Fibroblast of lung (primary cell): ENCODE data around the gene GIMD1. TPM values are rescaled to one million over a fixed set of nuclear protein-coding genes. Genes with fewer than 3 reads are reported as not detected.

Experiments used
- DNase-seq, 2 donors: peaks; one replicate each; pipeline versions ENCODE4 v3.0.0 to v3.0.0-alpha.2; 2010; ENCODE audit warnings: low read depth in 2 of 2
- H2AFZ ChIP-seq: 2 replicates; pipeline ENCODE4 v1.5.1; 2012; ENCODE audit warnings: low read length, control low read depth, inconsistent platforms
- H3K27ac ChIP-seq: 2 replicates; pipeline ENCODE4 v1.5.1; 2011; ENCODE audit warnings: low read length, control low read depth; ENCODE audit not compliant: insufficient read depth
- H3K27me3 ChIP-seq: 2 replicates; pipeline ENCODE4 v1.5.1; 2011; ENCODE audit warnings: mild to moderate bottlenecking, low read length; ENCODE audit not compliant: control insufficient read depth, insufficient read depth
- H3K36me3 ChIP-seq: 2 replicates; pipeline ENCODE4 v1.5.1; 2011; ENCODE audit warnings: low read length; ENCODE audit not compliant: control insufficient read depth, insufficient read depth
- H3K4me1 ChIP-seq: 2 replicates; pipeline ENCODE4 v1.5.1; 2011; ENCODE audit warnings: low read length; ENCODE audit not compliant: control insufficient read depth, insufficient read depth; ENCODE audit errors: extremely low read depth
- H3K4me2 ChIP-seq: 2 replicates; pipeline ENCODE4 v1.5.1; 2011; ENCODE audit warnings: low read length, control low read depth; ENCODE audit not compliant: insufficient read depth; ENCODE audit errors: extremely low read depth
- H3K4me3 ChIP-seq, 4 experiments: fragments of 200-600 bp in 1 of 4; sonication (generic) in 1 of 4; replicated peaks in 1 of 4; 2 replicates each; pipeline ENCODE4 v1.5.1; 2011 to 2016; ENCODE audit warnings: low read length in 4 of 4, low read depth in 3 of 4, mild to moderate bottlenecking in 3 of 4, control low read depth in 2 of 4, inconsistent platforms in 1 of 4, mixed read lengths in 1 of 4; ENCODE audit not compliant: insufficient read depth in 1 of 4; ENCODE audit errors: control extremely low read depth in 1 of 4
- H3K79me2 ChIP-seq: 2 replicates; pipeline ENCODE4 v1.5.1; 2012; ENCODE audit warnings: mild to moderate bottlenecking, low read length, inconsistent platforms; ENCODE audit not compliant: control insufficient read depth, insufficient read depth
- H3K9ac ChIP-seq: 2 replicates; pipeline ENCODE4 v1.5.1; 2011; ENCODE audit warnings: mild to moderate bottlenecking, low read length, control low read depth; ENCODE audit not compliant: insufficient read depth
- H3K9me3 ChIP-seq: 2 replicates; pipeline ENCODE4 v1.5.1; 2012; ENCODE audit warnings: low read depth, low read length; ENCODE audit not compliant: control insufficient read depth, insufficient read depth
- H4K20me1 ChIP-seq: 2 replicates; pipeline ENCODE4 v1.5.1; 2011; ENCODE audit warnings: low read length; ENCODE audit not compliant: control insufficient read depth, insufficient read depth; ENCODE audit errors: extremely low read depth
- CTCF ChIP-seq, 2 donors: IDR thresholded peaks in 1 of 2; conservative IDR thresholded peaks in 1 of 2; 1 replicate in 1 of 2; 2 replicates in 1 of 2; pipeline ENCODE4 v1.5.1; 2011 to 2012; ENCODE audit warnings: low read length in 2 of 2, control low read depth in 1 of 2, inconsistent platforms in 1 of 2, low read depth in 1 of 2, mild to moderate bottlenecking in 1 of 2
- EZH2 ChIP-seq: IDR thresholded peaks from 2 replicates; pipeline ENCODE4 v1.5.1; 2012; ENCODE audit warnings: low read length, control low read depth, mild to moderate bottlenecking; ENCODE audit errors: missing control alignments
- polyA plus RNA-seq, 2 donors: library from polyadenylated mRNA; depleted of rRNA in 1 of 2; stranded (reverse) in 1 of 2; unstranded in 1 of 2; fragments of >200 nt; gene quantifications; 2 replicates each; pipeline ENCODE4 v1.2.1, GENCODE V29; 2011 to 2012; ENCODE audit warnings: missing spikeins in 1 of 2
- total RNA-seq: library from RNA; depleted of rRNA; stranded (reverse); fragments of >200 nt; gene quantifications from 2 replicates; pipeline ENCODE4 v1.2.1, GENCODE V29; 2014

GIMD1 gene
- total and polyA plus RNA-seq, 2 donors (not counting 1 experiment from before 2014, with no cell fraction given) = not detected

- Histone ChIP-seq H3K9ac (peak overlapping the region; percentile 95), H3K36me3 (no peaks in the 10 kb centered on the region), H3K4me1 (peaks cover 8% of the 10 kb centered on the region), H2AFZ (peak overlapping the region; percentile 92), H4K20me1 (no peaks in the 10 kb centered on the region), H3K27ac (peak overlapping the region; percentile 99), H3K79me2 (peaks cover 73% of the 10 kb centered on the region), H3K4me3 (peak overlapping the region; percentile 86 to 98 (median 94)), H3K27me3 (no peaks in the 10 kb centered on the region), H3K4me2 (peak overlapping the region; percentile 96), H3K9me3 (no peaks in the 10 kb centered on the region)
- DNase-seq = peak in 1 of 2 donors; percentile 6
- TF ChIP-seq EZH2 (no peak), CTCF (conservative IDR thresholded peaks at IDR 0.05 in 1 of 2, IDR thresholded peaks at IDR 0.05 in 1 of 2; ENCODE audit: low read depth in 1 of 2, low read length in 2 of 2) (no peak)
Observed at GRCh38 chr4:106316773-106317409, 51.7 kb downstream of the GIMD1 start.

- peaks cover 71% of the 10 kb centered on the region for H3K79me2 ChIP-seq
- TF ChIP-seq CTCF (conservative IDR thresholded peaks at IDR 0.05 in 1 of 2, IDR thresholded peaks at IDR 0.05 in 1 of 2; ENCODE audit: low read depth in 1 of 2, low read length in 2 of 2) = no peak
- no peak for TF ChIP-seq EZH2
- H3K27me3 ChIP-seq = no peaks in the 10 kb centered on the region
- peak within 1 kb of the TSS; percentile 96 for H3K4me2 ChIP-seq
- peak within 1 kb of the TSS; percentile 86 to 98 (median 94) for H3K4me3 ChIP-seq
- H3K9me3 ChIP-seq = no peaks in the 10 kb centered on the region
- H3K36me3 ChIP-seq = no peaks in the 10 kb centered on the region
- DNase-seq = peak; percentile 89 to 95
- peaks cover 8% of the 10 kb centered on the region for H3K4me1 ChIP-seq
- peak within 1 kb of the TSS; percentile 92 for H2AFZ ChIP-seq
- H3K27ac ChIP-seq = peak within 1 kb of the TSS; percentile 99
- no peaks in the 10 kb centered on the region for H4K20me1 ChIP-seq
- peak within 1 kb of the TSS; percentile 95 for H3K9ac ChIP-seq
Observed at GRCh38 chr4:106315968-106316772, 52.4 kb downstream of the GIMD1 start, which contains the start of the genes AIMP1 and TBCK. TSS of gene AIMP1 (plus strand) at chr4:106316550. CDS start at chr4:106325010, 8,460 bp downstream. TSS of gene TBCK (minus strand) at chr4:106316209. CDS start at chr4:106308960, 7,249 bp downstream.

GRCh38 chr4:106315476-106315967 lies 53.1 kb downstream of the GIMD1 start:
- peaks cover 8% of the 10 kb centered on the region for H3K4me1 ChIP-seq
- no peaks in the 10 kb centered on the region for H3K27me3 ChIP-seq
- H3K36me3 ChIP-seq = no peaks in the 10 kb centered on the region
- H2AFZ ChIP-seq = peak overlapping the region; percentile 91
- H3K4me3 ChIP-seq = peak overlapping the region; percentile 86 to 98 (median 94)
- peak; percentile 17 to 47 for DNase-seq
- H3K79me2 ChIP-seq = peaks cover 71% of the 10 kb centered on the region
- peak overlapping the region; percentile 99 for H3K27ac ChIP-seq
- peak overlapping the region; percentile 96 for H3K4me2 ChIP-seq
- H3K9me3 ChIP-seq = no peaks in the 10 kb centered on the region
- TF ChIP-seq EZH2 (no peak), CTCF (conservative IDR thresholded peaks at IDR 0.05 in 1 of 2, IDR thresholded peaks at IDR 0.05 in 1 of 2; ENCODE audit: low read depth in 1 of 2, low read length in 2 of 2) (no peak)
- H3K9ac ChIP-seq = peak overlapping the region; percentile 95
- no peaks in the 10 kb centered on the region for H4K20me1 ChIP-seq
